ENCODE data around the gene B3GNT2.
"Not testable (repeated sequence)": the region's sequence is repeated elsewhere in the genome, so short reads cannot be mapped to it uniquely, and the experiment has no call there.

Gene B3GNT2

GRCh38 chr2:62195421-62196277, at the start of gene B3GNT2:
B3GNT2 (plus strand) TSS chr2:62196115; CDS start chr2:62222221, 26,106 bp downstream.
- DNase-seq (ENCODE audit: low read depth) = no peak

- DNase-seq (ENCODE audit: low read depth) = not testable (repeated sequence)
Observed at GRCh38 chr2:62146790-62147189, 49.1 kb upstream of the B3GNT2 start.

- peak; percentile 50 for DNase-seq (ENCODE audit: low read depth)
Observed at GRCh38 chr2:62147610-62148301, 48.2 kb upstream of the B3GNT2 start.

DNA sequence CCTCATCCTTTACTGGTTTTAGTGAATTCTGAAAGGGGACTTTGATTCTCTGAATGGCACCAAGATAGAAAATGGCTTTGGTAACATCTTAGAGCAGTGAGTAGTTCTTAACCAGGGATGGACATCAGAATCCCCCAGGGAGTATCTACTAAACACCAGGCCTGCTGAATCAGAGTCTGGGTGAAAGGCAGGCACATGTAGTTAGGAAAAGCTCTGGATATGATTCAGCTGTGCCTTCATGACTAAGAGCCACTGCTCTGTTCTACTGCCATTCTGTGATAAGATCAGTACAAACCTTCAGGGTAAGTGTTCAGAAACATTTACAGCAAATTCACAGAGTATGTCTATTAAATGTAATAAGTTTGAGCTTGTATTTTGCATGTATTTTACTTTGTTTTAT, 46.2 kb upstream of the B3GNT2 start:
- DNase-seq (ENCODE audit: low read depth) = peak; percentile 91

DNA sequence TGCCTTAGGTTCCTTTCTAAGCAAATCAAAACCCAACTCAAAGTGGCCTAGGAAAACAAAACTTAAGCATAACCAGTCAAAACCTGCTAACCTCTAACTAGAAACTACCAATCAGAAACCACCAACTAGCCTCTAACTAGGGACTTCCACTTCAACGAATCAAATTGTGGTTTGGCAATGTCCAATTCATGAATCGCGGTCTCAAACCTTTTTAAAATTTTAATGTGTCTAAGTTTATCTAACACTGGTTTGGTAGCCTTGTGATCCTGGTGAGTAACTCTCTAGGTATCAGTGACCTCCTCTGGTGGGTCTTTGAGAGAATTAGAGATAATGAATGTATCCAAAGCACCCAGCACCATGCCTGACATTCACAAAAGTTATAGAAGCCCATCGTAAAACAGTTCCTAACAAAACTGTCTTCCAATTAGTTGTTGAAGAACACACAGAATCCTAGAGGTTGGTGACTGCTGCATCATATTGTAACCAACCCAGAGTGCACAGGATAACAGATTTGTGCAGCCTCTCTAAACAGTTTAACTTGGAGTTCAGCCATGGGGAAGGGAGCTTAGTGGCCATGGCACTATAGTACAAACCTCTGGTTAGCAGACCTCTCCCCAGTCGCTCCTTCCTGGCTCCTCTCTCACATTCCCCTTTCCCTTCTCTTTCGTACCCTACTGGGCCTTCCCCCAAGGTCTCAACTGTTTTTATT, 45.2 kb upstream of the B3GNT2 start:
- DNase-seq (ENCODE audit: low read depth) = no peak

GRCh38 chr2:62151306-62151638, 44.6 kb upstream of the B3GNT2 start:
- no peak for DNase-seq (ENCODE audit: low read depth)

DNA sequence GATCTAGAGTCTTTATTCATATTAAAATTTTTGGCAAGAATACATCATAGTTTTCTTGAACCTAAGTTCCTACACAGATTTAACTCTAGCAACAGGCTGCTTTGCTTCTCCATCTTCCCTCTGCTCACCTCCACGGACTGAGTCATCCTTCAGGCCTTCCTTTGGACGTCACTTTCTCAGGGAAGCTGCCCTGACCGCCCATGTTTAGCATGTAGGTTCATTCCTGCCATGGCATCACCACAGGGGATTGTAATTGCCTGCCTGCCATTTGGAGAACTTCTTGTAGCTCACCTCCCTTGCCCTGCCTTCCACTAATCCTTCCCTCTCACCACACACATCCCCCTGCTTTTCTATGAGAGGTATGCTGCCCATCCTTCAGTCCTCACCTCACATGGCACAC, 43.9 kb upstream of the B3GNT2 start:
- DNase-seq (ENCODE audit: low read depth) = no peak

DNA sequence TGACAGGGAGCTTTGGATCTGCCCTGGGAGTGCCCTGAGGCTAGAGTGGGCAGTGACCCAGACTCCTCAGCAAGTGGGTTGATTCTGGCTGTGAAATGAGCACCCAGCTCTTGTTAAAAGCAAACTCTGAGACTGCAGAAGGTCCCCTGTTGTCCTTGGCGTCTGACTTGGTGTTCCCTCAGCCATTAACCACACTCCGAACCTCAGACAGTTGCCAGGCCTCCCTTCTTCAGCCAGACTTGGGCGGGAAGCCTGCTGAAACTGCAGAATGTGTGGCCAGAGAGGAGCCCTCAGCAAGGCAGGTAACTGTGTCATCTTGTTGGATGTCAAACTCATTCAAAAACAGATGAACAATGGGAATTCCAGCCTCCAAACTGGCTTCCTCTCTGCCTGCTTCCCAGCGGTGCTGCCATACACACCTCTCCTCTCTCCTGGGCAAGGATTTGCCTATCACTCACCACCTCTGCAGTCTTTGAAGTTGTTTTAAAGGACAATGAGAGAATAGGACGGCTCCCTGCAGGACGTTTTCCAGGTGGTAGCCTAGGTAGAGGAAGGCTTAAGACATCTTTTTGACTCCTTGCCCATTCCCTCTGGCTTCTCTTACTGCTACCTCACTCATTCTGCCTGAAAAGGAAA, 38.9 kb upstream of the B3GNT2 start:
- no peak for DNase-seq (ENCODE audit: low read depth)

GRCh38 chr2:62158444-62159121, 37.3 kb upstream of the B3GNT2 start:
- no peak for DNase-seq (ENCODE audit: low read depth)

DNA sequence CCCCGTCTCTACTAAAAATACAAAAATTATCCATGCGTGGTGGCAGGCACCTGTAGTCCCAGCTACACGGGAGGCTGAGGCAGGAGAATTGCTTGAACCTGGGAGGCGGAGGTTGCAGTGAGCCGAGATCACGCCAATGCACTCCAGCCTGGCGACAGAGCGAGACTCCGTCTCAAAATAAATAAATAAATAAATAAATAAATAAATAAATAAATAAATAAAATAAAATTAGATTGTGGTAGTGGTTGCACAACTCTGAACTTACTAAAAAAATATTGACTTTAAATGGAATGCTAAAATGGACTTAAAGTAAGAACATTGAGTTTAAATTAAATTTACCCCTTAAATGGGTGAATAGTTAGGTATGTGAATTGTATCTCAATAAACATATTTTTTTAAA, 35.2 kb upstream of the B3GNT2 start:
- DNase-seq (ENCODE audit: low read depth) = not testable (repeated sequence)

- no peak for DNase-seq (ENCODE audit: low read depth)
Observed at GRCh38 chr2:62163106-62163831, 32.6 kb upstream of the B3GNT2 start.

DNA sequence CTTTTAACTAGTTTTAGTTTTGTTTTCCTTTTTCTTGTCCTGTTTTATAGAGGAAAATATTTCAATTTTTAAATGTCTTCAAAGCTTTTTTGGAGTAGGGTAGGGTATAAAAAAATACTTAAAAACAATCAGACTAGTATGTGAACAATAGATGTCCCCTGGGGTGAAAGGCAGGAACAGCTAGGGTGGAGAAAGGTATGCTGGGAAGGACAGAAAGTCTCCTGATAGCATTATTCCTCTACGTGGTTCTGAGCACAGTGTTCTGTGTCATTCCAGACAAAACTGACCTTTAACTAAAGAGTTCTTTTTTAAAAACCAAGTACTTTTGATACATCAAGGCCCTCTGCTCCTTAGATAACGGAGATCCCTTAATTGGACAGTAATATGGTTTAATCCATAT, 32.1 kb upstream of the B3GNT2 start:
- no peak for DNase-seq (ENCODE audit: low read depth)

DNA sequence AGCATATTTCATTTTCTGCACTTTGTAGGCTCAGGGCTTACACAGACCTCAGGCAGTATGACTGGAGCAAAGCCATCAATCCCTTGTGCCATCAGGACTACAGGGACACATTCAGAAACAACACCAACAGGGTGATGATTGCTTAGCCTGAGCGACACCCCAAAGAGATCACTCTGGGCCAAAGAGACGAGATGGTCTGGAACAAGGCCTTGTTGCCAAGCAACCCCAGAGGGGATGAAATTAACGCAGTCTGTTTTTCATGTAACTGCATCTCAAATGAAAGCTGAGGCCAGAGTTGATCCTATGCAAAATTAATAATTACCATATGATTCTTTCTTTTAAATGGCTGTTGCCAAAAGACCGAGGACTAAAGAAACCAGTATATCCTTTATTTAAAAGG, 20.2 kb upstream of the B3GNT2 start:
- no peak for DNase-seq (ENCODE audit: low read depth)

GRCh38 chr2:62176801-62177200, 19.1 kb upstream of the B3GNT2 start:
- no peak for DNase-seq (ENCODE audit: low read depth)

GRCh38 chr2:62177392-62178049, 18.4 kb upstream of the B3GNT2 start:
- no peak for DNase-seq (ENCODE audit: low read depth)

- no peak for DNase-seq (ENCODE audit: low read depth)
Observed at GRCh38 chr2:62178741-62179271, 17.1 kb upstream of the B3GNT2 start.

- DNase-seq (ENCODE audit: low read depth) = no peak
Observed at GRCh38 chr2:62180975-62181374, 14.9 kb upstream of the B3GNT2 start.

- DNase-seq (ENCODE audit: low read depth) = no peak
Observed at GRCh38 chr2:62181843-62182242, 14.1 kb upstream of the B3GNT2 start.

- no peak for DNase-seq (ENCODE audit: low read depth)
Observed at GRCh38 chr2:62184512-62185230, 11.2 kb upstream of the B3GNT2 start.
